GM12874 (cell line): ENCODE data around the gene IDUA.

Source experiments
- CTCF ChIP-seq: IDR thresholded peaks from 2 replicates; pipeline ENCODE4 v1.5.1; 2011; ENCODE audit warnings: low read depth, mild to moderate bottlenecking, control low read depth, low read length, moderate library complexity; ENCODE audit not compliant: insufficient read depth

IDUA gene

GRCh38 chr4:958696-959337 lies 28.0 kb upstream of the IDUA start:
- TF ChIP-seq CTCF: no peak

- no peak for TF ChIP-seq CTCF
Measured at GRCh38 chr4:959338-960139, 27.3 kb upstream of the IDUA start.

GRCh38 chr4:960140-960635 lies 26.7 kb upstream of the IDUA start:
- TF ChIP-seq CTCF: no peak

GRCh38 chr4:960636-961350 lies 26.1 kb upstream of the IDUA start:
- no peak for TF ChIP-seq CTCF

- no peak for TF ChIP-seq CTCF
Measured at GRCh38 chr4:961351-962230, 25.3 kb upstream of the IDUA start.

GRCh38 chr4:962231-963208 lies 24.3 kb upstream of the IDUA start:
- TF ChIP-seq CTCF: no peak
